ENCODE results near the gene MAGEB1.

The MAGEB1 gene

DNA sequence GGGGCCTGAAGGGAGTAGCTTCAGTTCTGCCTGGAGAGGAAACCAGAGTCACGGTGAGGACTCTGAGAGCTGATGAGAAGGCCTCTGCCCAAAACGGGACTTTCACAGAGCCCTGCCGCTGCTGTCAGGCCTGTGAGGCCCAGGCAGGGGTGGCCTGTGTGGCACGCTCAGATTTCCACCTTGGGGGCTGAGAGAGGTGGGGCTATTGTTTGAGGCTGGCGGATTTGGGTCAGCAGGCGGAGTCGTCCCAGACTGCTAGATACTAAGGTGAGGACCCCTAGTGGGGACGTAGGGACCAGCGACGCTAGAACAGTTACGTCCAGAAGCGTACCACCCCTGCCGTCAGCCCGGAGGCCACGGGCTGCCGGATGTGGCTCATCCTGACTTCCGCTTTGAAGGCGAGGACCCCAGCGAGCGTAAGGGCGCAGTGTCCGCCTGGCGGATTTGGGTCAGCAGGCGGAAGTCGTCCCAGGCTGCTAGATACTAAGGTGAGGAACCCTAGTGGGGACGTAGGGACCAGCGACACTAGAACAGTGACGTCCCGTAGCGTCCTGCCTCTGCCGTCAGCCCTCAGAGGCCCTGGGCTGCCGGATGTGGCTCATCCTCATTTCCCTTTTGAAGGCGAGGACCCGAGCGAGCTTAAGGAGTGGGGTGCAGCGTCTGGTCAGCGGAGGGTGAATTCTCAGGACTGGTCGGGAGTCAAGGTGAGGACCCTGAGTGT, at the start of gene MAGEB1:
Gene MAGEB1 (plus strand): TSS at position 378 of the 721 bp plus-strand sequence. CDS start 3,348 bp downstream, outside the sequence.
- no peak for DNase-seq

- DNase-seq: no peak
These were observed 34.8 kb upstream of the MAGEB1 start for GRCh38 chrX:30212172-30212571.

DNA sequence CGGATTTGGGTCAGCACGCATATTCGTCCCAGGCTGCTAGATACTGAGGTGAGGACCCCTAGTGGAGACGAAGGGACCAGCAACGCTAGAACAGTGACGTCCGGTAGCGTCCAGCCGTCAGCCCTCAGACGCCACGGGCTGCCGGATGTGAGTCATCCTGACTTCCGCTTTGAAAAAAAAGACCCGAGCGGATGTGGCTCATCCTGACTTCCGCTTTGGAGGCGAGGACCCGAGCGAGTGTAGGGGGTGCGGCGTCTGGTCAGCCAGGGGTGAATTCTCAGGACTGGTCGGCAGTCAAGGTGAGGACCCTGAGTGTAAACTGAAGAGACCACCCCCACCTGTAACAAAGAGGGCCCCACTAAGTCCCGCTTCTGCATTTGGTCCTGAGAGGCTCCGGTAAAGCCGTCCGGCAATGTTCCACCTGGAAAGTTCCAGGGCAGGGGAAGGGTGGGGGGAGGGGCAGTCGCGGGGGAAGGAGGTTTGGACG, 31.5 kb upstream of the MAGEB1 start, which contains the start of gene MAGEB2:
Gene MAGEB2 (plus strand): TSS at position 207 of the 487 bp plus-strand sequence. CDS start 3,018 bp downstream, outside the sequence.
- DNase-seq: no peak

DNA sequence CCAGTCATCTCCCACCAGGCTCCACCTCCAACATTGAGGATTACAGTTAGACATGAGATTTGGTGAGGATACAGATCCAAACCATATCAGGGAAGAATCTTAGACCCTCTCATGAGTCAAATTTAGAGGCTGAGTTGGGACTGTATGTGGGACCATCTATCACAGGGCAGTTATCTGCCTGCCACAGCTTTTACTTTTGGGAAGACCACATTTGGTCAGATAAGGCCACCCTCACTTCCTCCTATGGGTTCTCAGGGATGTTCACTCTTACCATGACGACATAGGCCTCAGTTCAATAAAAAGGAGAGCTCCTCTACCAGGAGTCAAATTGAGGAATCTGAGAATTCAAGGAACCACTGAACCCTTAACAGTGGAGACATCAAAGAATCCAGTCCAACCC, 29.5 kb upstream of the MAGEB1 start:
- DNase-seq: no peak

- DNase-seq: no peak
These were observed 27.6 kb upstream of the MAGEB1 start for GRCh38 chrX:30219372-30219771.

DNA sequence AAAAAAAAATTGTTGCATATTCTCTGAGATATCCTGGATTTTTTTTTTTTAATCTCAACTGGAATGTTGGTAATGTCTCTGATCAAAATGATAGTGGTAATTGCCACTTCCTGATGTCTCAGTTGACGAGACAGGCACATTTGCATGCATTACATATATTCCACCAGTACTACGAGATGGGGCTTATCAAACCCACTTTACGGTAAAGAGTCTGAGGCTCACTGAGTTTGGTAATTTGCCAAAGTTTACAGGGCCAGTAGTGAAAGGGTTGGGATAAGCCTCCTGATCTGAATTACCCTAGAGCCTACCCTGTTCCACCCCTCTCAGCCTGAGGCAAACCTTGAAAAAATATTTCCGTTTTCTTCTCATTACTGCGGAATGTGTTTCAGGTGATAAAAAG, 26.3 kb upstream of the MAGEB1 start:
- no peak for DNase-seq

DNA sequence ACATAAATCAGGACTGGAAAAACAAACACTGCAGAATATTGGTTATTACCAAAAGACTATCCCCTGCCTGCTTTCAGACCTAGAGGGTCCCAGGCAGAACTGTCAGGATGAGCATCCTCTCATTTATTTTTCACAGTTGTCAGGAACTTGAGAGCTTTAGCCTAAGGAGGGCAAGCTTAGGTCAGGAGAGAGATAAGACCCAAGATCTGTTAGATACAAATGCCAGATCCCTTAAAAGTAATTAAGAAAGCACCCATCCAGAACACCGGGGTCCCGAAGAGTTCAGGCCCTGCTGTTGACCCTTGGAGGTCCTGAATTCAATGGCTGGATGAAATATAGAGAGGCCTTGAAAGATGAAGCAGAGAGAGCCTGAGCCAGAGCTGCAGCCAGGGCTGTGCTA, 22.4 kb upstream of the MAGEB1 start:
- no peak for DNase-seq

DNA sequence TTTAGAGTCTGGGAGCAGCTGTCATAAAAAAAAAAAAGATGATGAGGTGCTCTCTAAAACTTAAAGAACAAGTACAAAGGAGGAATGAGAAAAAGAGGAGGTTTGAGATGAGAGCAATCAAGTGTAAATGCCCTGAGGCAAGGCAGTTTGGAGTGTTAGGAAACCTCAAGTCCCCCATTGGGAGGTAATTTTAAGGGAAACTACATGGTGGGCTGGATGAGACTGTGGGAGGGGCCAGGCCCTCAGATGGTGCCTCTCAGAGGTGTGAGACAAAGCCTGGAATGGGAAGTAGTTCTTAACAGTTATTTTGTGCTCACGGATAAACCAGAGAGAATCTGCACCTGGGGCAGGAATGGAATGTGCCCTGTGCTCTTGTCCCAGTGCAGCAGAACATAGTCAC, 18.4 kb upstream of the MAGEB1 start:
- no peak for DNase-seq

- no peak for DNase-seq
These were observed 16.6 kb upstream of the MAGEB1 start, which contains the start of gene MAGEB3 for GRCh38 chrX:30230395-30230794. Gene MAGEB3, plus strand, starts transcription at chrX:30230657. Its CDS starts 5,268 bp downstream, at chrX:30235925.

DNA sequence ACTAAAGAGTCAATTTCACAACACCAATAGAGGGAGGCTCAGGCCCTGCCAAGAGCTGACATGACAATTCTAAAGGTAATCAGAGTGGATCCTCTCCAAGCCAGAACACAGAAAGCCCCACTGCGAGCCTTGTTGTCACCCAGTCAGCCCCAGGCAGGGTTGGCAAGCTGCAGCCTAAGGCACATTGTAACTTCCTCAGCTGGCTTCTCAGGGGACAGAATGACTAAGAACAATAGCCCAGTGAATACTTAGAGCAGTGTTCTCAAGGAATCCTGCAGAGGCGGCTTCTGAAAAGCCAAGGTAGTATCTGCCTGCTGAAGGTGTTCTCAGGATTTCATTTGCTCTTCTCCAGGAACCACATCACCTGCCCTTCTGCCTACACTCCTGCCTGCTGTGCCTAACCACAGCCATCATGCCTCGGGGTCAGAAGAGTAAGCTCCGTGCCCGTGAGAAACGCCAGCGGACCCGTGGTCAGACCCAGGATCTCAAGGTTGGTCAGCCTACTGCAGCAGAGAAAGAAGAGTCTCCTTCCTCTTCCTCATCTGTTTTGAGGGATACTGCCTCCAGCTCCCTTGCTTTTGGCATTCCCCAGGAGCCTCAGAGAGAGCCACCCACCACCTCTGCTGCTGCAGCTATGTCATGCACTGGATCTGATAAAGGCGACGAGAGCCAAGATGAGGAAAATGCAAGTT, 5.1 kb upstream of the MAGEB1 start, which contains the start of gene MAGEB4:
Gene MAGEB4 (plus strand): TSS at position 277 of the 692 bp plus-strand sequence. CDS start 136 bp downstream, at position 413.
- no peak for DNase-seq

DNA sequence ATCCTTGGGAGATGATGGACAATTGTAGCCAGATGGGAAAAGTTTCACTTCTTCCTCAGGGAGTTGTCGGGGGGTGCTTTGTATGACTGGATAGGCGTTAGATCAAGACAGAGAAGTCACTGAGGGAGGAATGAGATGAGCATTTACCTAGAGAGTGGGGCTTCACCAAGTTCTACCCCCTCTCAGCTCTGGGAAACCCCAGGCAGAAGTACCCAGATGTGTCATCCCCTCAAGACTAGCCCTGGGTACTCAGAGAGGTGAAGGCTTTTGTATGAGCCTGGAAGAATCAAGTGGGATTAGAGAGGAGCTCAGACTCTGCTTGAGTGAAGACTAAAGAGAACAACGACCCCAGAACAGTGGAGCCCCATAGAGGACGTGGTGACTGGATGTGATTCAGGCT, 1.9 kb downstream of the MAGEB1 start:
- no peak for DNase-seq

- DNase-seq: no peak
These were observed 6.3 kb downstream of the MAGEB1 start for GRCh38 chrX:30253257-30253656.

- no peak for DNase-seq
These were observed 13.0 kb downstream of the MAGEB1 start for GRCh38 chrX:30259927-30260326.

GRCh38 chrX:30261012-30261411, 14.1 kb downstream of the MAGEB1 start:
- DNase-seq: no peak

- no peak for DNase-seq
These were observed 15.8 kb downstream of the MAGEB1 start for GRCh38 chrX:30262763-30263162.

- no peak for DNase-seq
These were observed 23.7 kb downstream of the MAGEB1 start for GRCh38 chrX:30270639-30271038.

DNA sequence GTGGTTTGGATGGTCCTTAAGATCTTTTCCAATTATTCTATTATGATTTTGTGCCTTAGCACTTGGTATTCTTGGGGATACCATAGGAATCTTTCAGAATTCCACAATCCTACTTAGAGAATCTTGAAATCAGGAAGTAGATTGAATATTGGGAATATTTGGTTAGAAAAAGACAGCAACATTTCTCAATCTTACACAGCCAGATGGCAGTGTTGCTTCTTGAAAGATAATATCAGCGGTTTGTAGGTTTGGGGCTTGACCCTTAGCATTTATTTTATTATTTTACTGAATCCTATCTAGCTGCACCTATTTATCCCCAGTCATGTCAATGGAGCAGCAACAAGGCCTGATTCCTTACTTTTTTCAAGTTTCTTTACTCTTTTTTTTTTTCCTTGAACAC, 28.6 kb downstream of the MAGEB1 start:
- DNase-seq: no peak

DNA sequence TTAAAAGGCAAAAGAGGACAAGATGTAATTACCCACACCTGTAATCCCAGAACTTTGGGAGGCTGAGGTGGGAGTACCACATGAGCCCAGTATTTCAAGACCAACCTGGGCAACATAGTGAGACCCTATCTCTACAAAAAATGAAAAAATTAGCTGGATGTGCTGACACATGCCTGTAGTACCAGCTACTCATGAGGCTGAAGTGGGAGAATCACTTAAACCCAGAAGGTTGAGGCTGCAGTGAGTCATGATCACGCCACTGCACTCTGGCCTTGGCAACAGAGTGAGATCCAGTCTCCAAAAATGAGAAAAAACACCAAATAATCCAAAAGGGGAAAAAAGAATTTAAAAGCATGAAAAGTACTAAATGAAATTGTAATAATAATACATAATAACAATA, 31.4 kb downstream of the MAGEB1 start:
- no peak for DNase-seq

- DNase-seq: no peak
These were observed 33.5 kb downstream of the MAGEB1 start for GRCh38 chrX:30280428-30280827.

DNA sequence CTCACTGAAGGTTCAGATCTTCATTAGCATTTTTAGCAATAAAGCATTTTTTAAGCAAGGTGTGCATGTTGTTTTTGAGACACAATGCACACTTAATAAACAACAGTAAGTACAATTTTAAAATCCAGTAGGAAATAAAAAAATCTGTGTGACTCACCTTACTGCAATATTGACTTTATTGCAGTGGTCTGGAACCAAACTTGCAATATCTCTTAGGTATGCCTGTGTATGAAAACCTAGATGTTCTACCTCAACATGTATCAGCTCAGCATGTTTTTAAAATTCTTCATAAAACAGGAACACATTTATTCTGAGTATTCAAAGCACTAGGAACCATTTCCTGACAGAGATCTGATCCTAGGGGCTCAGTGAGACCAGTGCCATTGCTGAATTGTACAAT, 35.6 kb downstream of the MAGEB1 start:
- DNase-seq: no peak

DNA sequence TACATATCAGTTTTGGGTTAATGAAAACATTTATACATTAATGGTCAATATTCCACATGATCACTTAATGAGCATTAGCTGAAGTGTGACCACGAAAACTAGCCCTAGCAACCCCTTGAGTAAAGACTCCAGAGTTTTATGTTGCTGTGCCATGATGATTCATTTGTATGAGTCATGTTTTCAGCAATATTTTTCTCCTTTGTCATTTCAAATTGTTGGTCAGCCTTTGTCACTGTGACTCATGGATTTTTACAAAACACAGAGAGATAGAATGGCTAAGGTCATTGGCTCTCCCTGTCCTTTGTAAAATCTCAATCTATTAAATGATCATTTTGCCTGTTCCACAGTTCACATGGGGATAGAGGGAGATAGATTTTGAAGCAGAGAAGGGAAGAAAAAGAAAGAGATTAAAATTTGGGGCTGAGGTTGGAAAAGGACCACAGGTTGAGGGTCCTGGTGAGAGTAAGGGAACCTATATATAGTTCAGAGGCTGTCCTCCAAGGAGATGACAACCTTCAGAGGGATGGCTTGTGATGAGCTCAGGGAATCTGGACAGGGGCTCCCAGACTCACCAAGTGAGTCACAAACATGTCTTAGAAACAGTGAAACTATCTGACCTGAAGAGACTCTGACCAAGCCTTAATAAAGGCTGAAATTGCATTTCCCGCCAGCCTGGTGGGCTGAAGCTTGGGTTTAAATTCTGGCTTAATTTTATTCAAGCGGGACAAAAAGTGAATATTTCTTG, 36.7 kb downstream of the MAGEB1 start:
- DNase-seq: no peak

DNA sequence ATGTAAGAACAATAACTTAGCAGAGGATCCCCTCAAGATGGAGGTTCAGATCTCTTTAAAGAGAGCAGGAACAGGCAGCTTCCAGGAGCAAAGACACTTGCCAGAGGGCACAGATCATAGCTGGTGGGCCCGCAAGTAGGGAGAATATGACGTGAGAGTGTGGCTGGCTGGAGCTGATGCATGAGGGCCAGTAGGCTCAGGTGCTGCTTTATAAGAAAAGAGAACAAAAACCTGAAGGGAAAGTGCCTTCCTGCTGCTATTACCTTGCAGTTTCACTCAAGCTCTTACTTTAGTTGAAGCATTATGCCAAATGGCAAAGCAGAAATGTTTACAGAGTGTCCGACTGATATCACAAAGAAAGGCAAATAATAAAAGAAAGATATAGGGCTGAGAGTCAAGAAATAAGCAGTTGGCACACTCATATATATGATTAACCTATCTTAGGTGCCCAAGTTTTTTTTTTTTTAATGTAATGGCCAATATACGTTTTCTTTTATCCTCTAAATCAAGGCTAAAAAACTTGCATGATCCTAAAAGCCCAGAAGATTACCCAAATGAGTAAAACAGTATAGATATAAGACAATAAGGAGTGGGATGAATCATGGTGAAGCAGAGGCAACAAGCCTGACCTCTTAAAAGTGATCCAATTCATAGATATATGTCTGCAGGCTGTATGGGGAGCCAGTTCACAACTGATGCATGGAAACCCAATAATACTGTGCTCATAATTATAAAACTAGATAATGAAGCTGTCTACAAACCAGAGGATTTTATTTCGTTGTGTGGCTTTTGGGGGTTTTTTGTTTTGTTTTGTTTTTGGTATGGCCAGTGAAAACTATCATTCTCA, 49.7 kb downstream of the MAGEB1 start:
- no peak for DNase-seq
